RWPE1 (cell line): ENCODE results near the gene FXYD4.
A peak's percentile ranks its signal among the peaks of the same experiment; 100 is the strongest.

Experiments used
- CTCF ChIA-PET: fragments of 350-600 bp; sonication (Branson Sonifier 250); formaldehyde crosslinking; extraction: SDS; loops from one replicate; lab custom pipeline; 2021; lab: Yijun Ruan, JAX
- POLR2A ChIA-PET: fragments of 400-600 bp; formaldehyde crosslinking; extraction: SDS; loops from one replicate; lab custom pipeline; 2020; ENCODE audit warnings: antibody characterized with exemption; ENCODE audit not compliant: low non-redundant PET; lab: Yijun Ruan, JAX
- DNase-seq: peaks from one replicate; pipeline ENCODE4 v3.0.0; 2012; ENCODE audit warnings: low spot score
- H3K27ac ChIP-seq: fragments of 450-650 bp; 2 replicates; pipeline ENCODE4 v1.5.1; 2017
- CTCF ChIP-seq: fragments of 450-650 bp; conservative IDR thresholded peaks from 2 replicates; pipeline ENCODE4 v1.5.1; 2017; ENCODE audit warnings: low read depth, mild to moderate bottlenecking

FXYD4 gene

GRCh38 chr10:43386549-43386948, 15.1 kb downstream of the FXYD4 start:
- no peak for DNase-seq
- no peak for TF ChIP-seq CTCF
- ChIA-PET CTCF (no interaction called here), POLR2A (no interaction called here)
- peak overlapping the region; percentile 47 for H3K27ac ChIP-seq

GRCh38 chr10:43386981-43387677, 15.7 kb downstream of the FXYD4 start:
- peak overlapping the region; percentile 47 for H3K27ac ChIP-seq
- TF ChIP-seq CTCF: no peak
- POLR2A ChIA-PET: no interaction called here
- no peak for DNase-seq
- CTCF ChIA-PET: no interaction called here

GRCh38 chr10:43387678-43388032, 16.2 kb downstream of the FXYD4 start:
- ChIA-PET CTCF (interaction anchor here (0.7 kb wide), 1 partner anchor 14 kb away, joined by 3 read pairs; no protein-coding TSS in a partner anchor), POLR2A (no interaction called here)
- peak overlapping the region; percentile 47 for H3K27ac ChIP-seq
- TF ChIP-seq CTCF: no peak
- DNase-seq: no peak

GRCh38 chr10:43389867-43390266, 18.4 kb downstream of the FXYD4 start:
- no peak for DNase-seq
- no peak for TF ChIP-seq CTCF
- POLR2A ChIA-PET: no interaction called here
- H3K27ac ChIP-seq: peak overlapping the region; percentile 20; the same call in 1 of the 2 replicates
- CTCF ChIA-PET: interaction anchor here (1.3 kb wide), 1 partner anchor 8 kb away, joined by 4 read pairs; no protein-coding TSS in a partner anchor

GRCh38 chr10:43390333-43390732, 18.9 kb downstream of the FXYD4 start:
- TF ChIP-seq CTCF: no peak
- H3K27ac ChIP-seq: peak overlapping the region; percentile 59
- no peak for DNase-seq
- CTCF ChIA-PET: interaction anchor here (0.7 to 1.3 kb wide), 2 partner anchors 9 to 72 kb away, joined by 4 to 5 read pairs; no protein-coding TSS in a partner anchor
- POLR2A ChIA-PET: no interaction called here

- ChIA-PET POLR2A (no interaction called here), CTCF (interaction anchor here (0.6 to 1.3 kb wide), 3 partner anchors 9 to 72 kb away, joined by 3 to 5 read pairs (median 4); no protein-coding TSS in a partner anchor)
- DNase-seq: no peak
- no peak; the same call in 1 of the 2 replicates for TF ChIP-seq CTCF
- H3K27ac ChIP-seq: peak overlapping the region; percentile 59
These were observed 19.3 kb downstream of the FXYD4 start for GRCh38 chr10:43390759-43391158.
